Measurements from ENCODE around the gene LRRD1.
"Not testable (repeated sequence)": the region's sequence is repeated elsewhere in the genome, so short reads cannot be mapped to it uniquely, and the experiment has no call there.

Gene LRRD1

GRCh38 chr7:92149736-92150239, 29.2 kb downstream of the LRRD1 start:
- no peaks in the 10 kb centered on the region for H3K9me3 ChIP-seq (ENCODE audit: insufficient read depth, low read length)
- no peaks in the 10 kb centered on the region for H3K36me3 ChIP-seq (replicated peaks; ENCODE audit: low read depth, low read length)
- H3K79me2 ChIP-seq (ENCODE audit: low read length): no peaks in the 10 kb centered on the region
- H3K4me2 ChIP-seq (ENCODE audit: low read length): no peak overlapping the region
- no peak overlapping the region for H3K27ac ChIP-seq (ENCODE audit: low read length)
- TF ChIP-seq CTCF (IDR thresholded peaks at IDR 0.05; ENCODE audit: low read depth, low read length): no peak
- TF ChIP-seq EZH2phosphoT487 (IDR thresholded peaks at IDR 0.05; ENCODE audit: low read depth): no peak
- no peaks in the 10 kb centered on the region for H3K4me1 ChIP-seq (ENCODE audit: low read length)
- H3K27me3 ChIP-seq (ENCODE audit: low read depth, low read length): no peaks in the 10 kb centered on the region
- H3K4me3 ChIP-seq (ENCODE audit: low read length): no peak overlapping the region
- H2AFZ ChIP-seq (ENCODE audit: low read depth, low read length): no peak overlapping the region
- no peak overlapping the region for H3K9ac ChIP-seq (ENCODE audit: low read length)
- no peaks in the 10 kb centered on the region for H4K20me1 ChIP-seq (ENCODE audit: insufficient read depth, low read length)

GRCh38 chr7:92143192-92143880, 35.6 kb downstream of the LRRD1 start:
- not testable (repeated sequence) for H3K27me3 ChIP-seq (ENCODE audit: low read depth, low read length); H3K9me3 ChIP-seq (ENCODE audit: insufficient read depth, low read length); H3K4me1 ChIP-seq (ENCODE audit: low read length); H2AFZ ChIP-seq (ENCODE audit: low read depth, low read length); H3K79me2 ChIP-seq (ENCODE audit: low read length); H3K9ac ChIP-seq (ENCODE audit: low read length); H3K4me3 ChIP-seq (ENCODE audit: low read length); H4K20me1 ChIP-seq (ENCODE audit: insufficient read depth, low read length); H3K27ac ChIP-seq (ENCODE audit: low read length); H3K4me2 ChIP-seq (ENCODE audit: low read length); H3K36me3 ChIP-seq (replicated peaks; ENCODE audit: low read depth, low read length)

- H3K9ac ChIP-seq (ENCODE audit: low read length); H3K4me3 ChIP-seq (ENCODE audit: low read length); H3K9me3 ChIP-seq (ENCODE audit: insufficient read depth, low read length); H2AFZ ChIP-seq (ENCODE audit: low read depth, low read length); H3K36me3 ChIP-seq (replicated peaks; ENCODE audit: low read depth, low read length); H3K4me2 ChIP-seq (ENCODE audit: low read length); H3K27ac ChIP-seq (ENCODE audit: low read length); H3K27me3 ChIP-seq (ENCODE audit: low read depth, low read length); H4K20me1 ChIP-seq (ENCODE audit: insufficient read depth, low read length); H3K79me2 ChIP-seq (ENCODE audit: low read length); H3K4me1 ChIP-seq (ENCODE audit: low read length): not testable (repeated sequence)
These were observed 36.2 kb downstream of the LRRD1 start for GRCh38 chr7:92142791-92143190.

GRCh38 chr7:92141161-92141560, 37.8 kb downstream of the LRRD1 start:
- no peaks in the 10 kb centered on the region for H4K20me1 ChIP-seq (ENCODE audit: insufficient read depth, low read length)
- no peak overlapping the region for H3K27ac ChIP-seq (ENCODE audit: low read length)

GRCh38 chr7:92137557-92137956, 41.4 kb downstream of the LRRD1 start:
- no peaks in the 10 kb centered on the region for H3K27me3 ChIP-seq (ENCODE audit: low read depth, low read length)
- H3K4me3 ChIP-seq (ENCODE audit: low read length): no peak overlapping the region
- no peak overlapping the region for H2AFZ ChIP-seq (ENCODE audit: low read depth, low read length)
- peaks cover 5% of the 10 kb centered on the region for H3K36me3 ChIP-seq (replicated peaks; ENCODE audit: low read depth, low read length)
- H3K9me3 ChIP-seq (ENCODE audit: insufficient read depth, low read length): no peaks in the 10 kb centered on the region
- H3K79me2 ChIP-seq (ENCODE audit: low read length): peaks cover 24% of the 10 kb centered on the region
- peaks cover 11% of the 10 kb centered on the region for H3K4me1 ChIP-seq (ENCODE audit: low read length)
- H3K4me2 ChIP-seq (ENCODE audit: low read length): no peak overlapping the region
- no peak overlapping the region for H3K27ac ChIP-seq (ENCODE audit: low read length)
- H3K9ac ChIP-seq (ENCODE audit: low read length): no peak overlapping the region
- TF ChIP-seq CTCF (IDR thresholded peaks at IDR 0.05; ENCODE audit: low read depth, low read length) (no peak), EZH2phosphoT487 (IDR thresholded peaks at IDR 0.05; ENCODE audit: low read depth) (no peak)
- peaks cover 9% of the 10 kb centered on the region for H4K20me1 ChIP-seq (ENCODE audit: insufficient read depth, low read length)

More at GRCh38 chr7:92141161-92141560, 37.8 kb downstream of the LRRD1 start:
- Histone ChIP-seq H2AFZ (ENCODE audit: low read depth, low read length) (no peak overlapping the region), H3K79me2 (ENCODE audit: low read length) (no peaks in the 10 kb centered on the region), H3K4me3 (ENCODE audit: low read length) (no peak overlapping the region), H3K27me3 (ENCODE audit: low read depth, low read length) (no peaks in the 10 kb centered on the region), H3K9me3 (ENCODE audit: insufficient read depth, low read length) (no peaks in the 10 kb centered on the region), H3K4me1 (ENCODE audit: low read length) (no peaks in the 10 kb centered on the region), H3K9ac (ENCODE audit: low read length) (no peak overlapping the region), H3K36me3 (replicated peaks; ENCODE audit: low read depth, low read length) (no peaks in the 10 kb centered on the region), H3K4me2 (ENCODE audit: low read length) (no peak overlapping the region)
- no peak for TF ChIP-seq EZH2phosphoT487 (IDR thresholded peaks at IDR 0.05; ENCODE audit: low read depth)
